GM21786 (cell line): ENCODE data around the gene SLC23A2.
"Not testable (repeated sequence)": the region's sequence is repeated elsewhere in the genome, so short reads cannot be mapped to it uniquely, and the experiment has no call there.

Experiments
- ATAC-seq: cut with Tn5 transposase; IDR thresholded peaks from one replicate; pipeline ENCODE4 v1.9.1; 2021; ENCODE audit not compliant: unreplicated experiment

SLC23A2 gene

GRCh38 chr20:5001174-5002076 lies at the start of gene SLC23A2:
TSS of gene SLC23A2 (minus strand) at chr20:5001510. CDS start at chr20:4932562, 68,948 bp downstream.
- ATAC-seq = no peak

GRCh38 chr20:5046656-5047339 lies 45.5 kb upstream of the SLC23A2 start:
- ATAC-seq = no peak

GRCh38 chr20:5045906-5046305 lies 44.6 kb upstream of the SLC23A2 start:
- ATAC-seq = no peak

GRCh38 chr20:5044075-5044620 lies 42.8 kb upstream of the SLC23A2 start:
- ATAC-seq = no peak

- no peak for ATAC-seq
Observed at GRCh38 chr20:5041433-5041832, 40.1 kb upstream of the SLC23A2 start.

GRCh38 chr20:5040345-5040744 lies 39.0 kb upstream of the SLC23A2 start:
- no peak for ATAC-seq

- ATAC-seq = no peak
Observed at GRCh38 chr20:5039889-5040288, 38.6 kb upstream of the SLC23A2 start.

- no peak for ATAC-seq
Observed at GRCh38 chr20:5039255-5039657, 37.9 kb upstream of the SLC23A2 start.

GRCh38 chr20:5036828-5037227 lies 35.5 kb upstream of the SLC23A2 start:
- no peak for ATAC-seq

- ATAC-seq = not testable (repeated sequence)
Observed at GRCh38 chr20:5035518-5035917, 34.2 kb upstream of the SLC23A2 start.

GRCh38 chr20:5033566-5033965 lies 32.3 kb upstream of the SLC23A2 start:
- ATAC-seq = no peak

GRCh38 chr20:5031701-5032100 lies 30.4 kb upstream of the SLC23A2 start:
- not testable (repeated sequence) for ATAC-seq

- ATAC-seq = no peak
Observed at GRCh38 chr20:5031206-5031557, 29.9 kb upstream of the SLC23A2 start.

GRCh38 chr20:5030348-5031205 lies 29.3 kb upstream of the SLC23A2 start:
- no peak for ATAC-seq

GRCh38 chr20:5028258-5029059 lies 27.1 kb upstream of the SLC23A2 start:
- ATAC-seq = not testable (repeated sequence)

- no peak for ATAC-seq
Observed at GRCh38 chr20:5024982-5025381, 23.7 kb upstream of the SLC23A2 start.

GRCh38 chr20:5024103-5024502 lies 22.8 kb upstream of the SLC23A2 start:
- no peak for ATAC-seq

GRCh38 chr20:5023171-5023570 lies 21.9 kb upstream of the SLC23A2 start:
- ATAC-seq = not testable (repeated sequence)

GRCh38 chr20:5020760-5021159 lies 19.4 kb upstream of the SLC23A2 start:
- no peak for ATAC-seq
